Measurements from ENCODE around the gene SPACA4. TPM values are rescaled to one million over a fixed set of nuclear protein-coding genes. Genes with fewer than 3 reads are reported as not detected.
A peak's percentile ranks its signal among the peaks of the same experiment; 100 is the strongest.

The SPACA4 gene
- total RNA-seq, 1 donor: not detected

DNA sequence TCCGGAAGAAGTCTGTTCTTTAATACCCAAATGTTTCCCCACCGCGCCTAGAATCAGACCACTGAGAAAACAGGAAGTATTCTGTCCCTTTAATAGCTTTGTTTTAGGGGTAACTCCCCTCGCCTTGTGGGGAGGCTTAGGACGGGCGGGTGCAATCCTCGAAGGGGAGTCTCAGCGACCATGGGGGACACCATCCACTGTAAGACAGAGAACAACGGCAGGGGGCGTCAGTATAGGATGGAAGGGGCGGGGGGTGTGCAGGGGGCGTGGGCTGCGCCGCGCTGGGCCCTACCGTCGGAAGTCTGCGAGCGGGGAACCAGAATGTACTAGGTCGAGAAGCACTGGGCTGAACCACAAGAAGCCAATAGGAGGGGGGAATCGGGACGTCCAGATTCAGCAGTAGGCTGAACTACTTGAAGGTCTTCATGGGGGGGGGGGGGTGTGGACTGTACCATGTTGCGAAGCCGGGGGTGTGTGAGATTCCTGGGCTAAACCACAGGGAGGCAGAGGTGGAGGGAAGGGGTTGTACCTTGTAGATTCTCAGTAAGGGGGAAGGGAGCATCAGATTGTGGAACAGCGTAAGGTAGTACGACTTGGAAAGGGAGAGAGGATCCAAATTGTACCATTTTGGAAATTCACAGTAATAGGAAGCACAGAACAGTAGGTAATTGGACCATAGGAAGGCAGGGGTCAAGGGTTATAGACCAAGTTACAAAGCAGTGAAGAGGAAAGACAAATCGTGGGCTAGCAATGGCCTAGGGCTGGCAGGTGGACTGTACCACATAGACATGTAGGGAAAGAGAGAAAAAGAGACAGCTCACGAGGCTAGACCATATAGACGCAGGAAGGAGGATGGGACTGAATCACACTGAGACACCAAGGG lies 31.6 kb downstream of the SPACA4 start:
- TF ChIP-seq, protein P1, sequence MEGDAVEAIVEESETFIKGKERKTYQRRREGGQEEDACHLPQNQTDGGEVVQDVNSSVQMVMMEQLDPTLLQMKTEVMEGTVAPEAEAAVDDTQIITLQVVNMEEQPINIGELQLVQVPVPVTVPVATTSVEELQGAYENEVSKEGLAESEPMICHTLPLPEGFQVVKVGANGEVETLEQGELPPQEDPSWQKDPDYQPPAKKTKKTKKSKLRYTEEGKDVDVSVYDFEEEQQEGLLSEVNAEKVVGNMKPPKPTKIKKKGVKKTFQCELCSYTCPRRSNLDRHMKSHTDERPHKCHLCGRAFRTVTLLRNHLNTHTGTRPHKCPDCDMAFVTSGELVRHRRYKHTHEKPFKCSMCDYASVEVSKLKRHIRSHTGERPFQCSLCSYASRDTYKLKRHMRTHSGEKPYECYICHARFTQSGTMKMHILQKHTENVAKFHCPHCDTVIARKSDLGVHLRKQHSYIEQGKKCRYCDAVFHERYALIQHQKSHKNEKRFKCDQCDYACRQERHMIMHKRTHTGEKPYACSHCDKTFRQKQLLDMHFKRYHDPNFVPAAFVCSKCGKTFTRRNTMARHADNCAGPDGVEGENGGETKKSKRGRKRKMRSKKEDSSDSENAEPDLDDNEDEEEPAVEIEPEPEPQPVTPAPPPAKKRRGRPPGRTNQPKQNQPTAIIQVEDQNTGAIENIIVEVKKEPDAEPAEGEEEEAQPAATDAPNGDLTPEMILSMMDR (IDR thresholded peaks at IDR 0.05; ENCODE audit: insufficient read depth, low read length): no peak
- peak; percentile 98 for DNase-seq (ENCODE audit: low read depth)
- H3K4me3 ChIP-seq (ENCODE audit: low read depth, low read length): peak overlapping the region; percentile 75

DNA sequence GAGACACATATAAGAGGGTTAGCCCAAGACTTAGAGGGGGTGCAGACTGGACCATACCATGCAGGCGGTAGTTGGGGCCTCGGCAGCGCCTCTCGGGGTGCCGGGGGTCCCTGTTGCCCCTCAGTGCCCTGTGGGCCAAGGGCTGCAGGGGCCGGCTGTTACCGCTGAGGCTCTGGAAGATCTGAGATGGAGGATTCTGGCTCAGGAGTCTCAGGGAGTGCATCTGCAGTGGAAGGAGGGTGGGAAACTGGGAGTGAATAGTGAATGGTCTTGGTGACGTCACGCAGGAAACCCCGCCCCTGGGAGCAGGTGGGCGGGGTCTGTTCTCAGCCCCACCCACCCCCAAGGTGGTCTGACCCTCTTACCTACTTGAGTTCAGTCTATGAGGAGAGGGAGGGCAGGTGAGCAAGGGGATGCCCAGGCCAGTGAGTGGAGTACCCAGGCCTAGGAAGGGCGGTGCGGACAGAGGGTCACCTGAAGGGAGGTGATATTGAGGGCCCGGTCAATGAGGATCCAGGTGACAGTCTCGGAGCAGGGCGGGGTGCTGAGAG lies 32.4 kb downstream of the SPACA4 start:
- TF ChIP-seq, protein P1 (IDR thresholded peaks at IDR 0.05; ENCODE audit: insufficient read depth, low read length): no peak
- no peak overlapping the region for H3K4me3 ChIP-seq (ENCODE audit: low read depth, low read length)
- no peak for DNase-seq (ENCODE audit: low read depth)

DNA sequence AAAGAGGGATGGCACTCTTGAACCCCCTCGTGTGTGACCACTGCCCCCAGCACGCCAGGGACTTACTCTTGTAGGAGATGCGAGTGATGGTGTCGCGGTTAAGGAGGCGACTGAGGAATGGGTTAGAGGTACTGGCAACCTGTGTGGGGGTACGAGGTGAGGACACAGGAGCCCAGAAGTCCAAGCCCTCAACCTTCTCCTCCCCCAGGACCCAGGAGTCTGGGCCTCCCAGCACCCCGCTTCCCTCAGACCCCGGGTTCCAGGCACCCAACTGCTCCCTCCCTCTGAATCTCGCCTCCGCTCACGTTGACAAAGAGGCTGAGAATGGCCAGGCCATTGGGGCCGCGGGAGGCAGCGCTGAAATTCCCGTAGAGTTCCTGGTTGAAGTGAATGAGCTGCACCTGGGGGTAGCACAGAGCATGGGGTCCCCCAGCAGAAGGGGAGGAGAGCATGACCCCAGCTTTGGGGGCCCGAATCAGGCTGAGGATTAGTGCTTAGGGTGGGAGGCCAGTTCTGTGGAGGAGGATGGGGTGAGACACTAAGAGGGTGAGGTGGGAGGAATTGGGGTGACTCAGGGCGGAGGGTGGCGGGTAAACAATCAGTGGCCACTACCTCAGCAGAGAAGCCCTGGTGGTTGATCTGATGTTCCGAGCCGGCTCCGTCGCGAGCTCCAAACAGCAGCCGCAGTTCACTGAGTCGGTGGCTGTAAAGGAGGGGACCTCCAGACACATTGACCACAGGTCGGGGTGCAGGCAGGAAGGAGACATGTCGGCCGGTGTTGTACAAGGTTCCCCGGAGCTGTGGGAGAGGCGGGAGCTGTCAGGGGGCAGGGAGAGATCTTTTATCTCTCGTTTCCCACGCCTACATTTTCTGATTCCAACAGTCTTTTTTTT lies 33.2 kb downstream of the SPACA4 start:
- no peak overlapping the region for H3K4me3 ChIP-seq (ENCODE audit: low read depth, low read length)
- TF ChIP-seq, protein P1 (IDR thresholded peaks at IDR 0.05; ENCODE audit: insufficient read depth, low read length): no peak
- DNase-seq (ENCODE audit: low read depth): no peak

- DNase-seq (ENCODE audit: low read depth): no peak
- TF ChIP-seq, protein P1 (IDR thresholded peaks at IDR 0.05; ENCODE audit: insufficient read depth, low read length): no peak
- H3K4me3 ChIP-seq (ENCODE audit: low read depth, low read length): no peak overlapping the region
These were observed 35.3 kb downstream of the SPACA4 start for GRCh38 chr19:48641850-48642249.

GRCh38 chr19:48642862-48643261 lies 36.3 kb downstream of the SPACA4 start:
- H3K4me3 ChIP-seq (ENCODE audit: low read depth, low read length): no peak overlapping the region
- no peak for DNase-seq (ENCODE audit: low read depth)
- TF ChIP-seq, protein P1 (IDR thresholded peaks at IDR 0.05; ENCODE audit: insufficient read depth, low read length): no peak

GRCh38 chr19:48644355-48644754 lies 37.8 kb downstream of the SPACA4 start:
- TF ChIP-seq, protein P1 (IDR thresholded peaks at IDR 0.05; ENCODE audit: insufficient read depth, low read length): no peak
- no peak overlapping the region for H3K4me3 ChIP-seq (ENCODE audit: low read depth, low read length)
- no peak for DNase-seq (ENCODE audit: low read depth)

Data from fibroblast of the aortic adventitia (primary cell).